ENCODE results near the gene NKX1-2. TPM values are rescaled to one million over a fixed set of nuclear protein-coding genes. Genes with fewer than 3 reads are reported as not detected.

Gene NKX1-2
- total RNA-seq, 1 donor from 2014 or later: not detected

- H3K4me1 Mint-ChIP-seq (ENCODE audit: low read depth): no peaks in the 10 kb centered on the region
- H3K27me3 Mint-ChIP-seq (ENCODE audit: low read depth): no peaks in the 10 kb centered on the region
- no peak overlapping the region for H3K27ac Mint-ChIP-seq (ENCODE audit: unreplicated experiment)
- DNase-seq (ENCODE audit: low spot score): no peak
- no peak for TF ChIP-seq CTCF (IDR thresholded peaks at IDR 0.05)
- peaks cover 7% of the 10 kb centered on the region for H3K36me3 Mint-ChIP-seq (ENCODE audit: low read depth)
- H3K4me3 Mint-ChIP-seq (ENCODE audit: unreplicated experiment): no peak overlapping the region
- peaks cover 4% of the 10 kb centered on the region for H3K9me3 Mint-ChIP-seq (ENCODE audit: low read depth)
These were observed 45.9 kb upstream of the NKX1-2 start for GRCh38 chr10:124495725-124496124.

DNA sequence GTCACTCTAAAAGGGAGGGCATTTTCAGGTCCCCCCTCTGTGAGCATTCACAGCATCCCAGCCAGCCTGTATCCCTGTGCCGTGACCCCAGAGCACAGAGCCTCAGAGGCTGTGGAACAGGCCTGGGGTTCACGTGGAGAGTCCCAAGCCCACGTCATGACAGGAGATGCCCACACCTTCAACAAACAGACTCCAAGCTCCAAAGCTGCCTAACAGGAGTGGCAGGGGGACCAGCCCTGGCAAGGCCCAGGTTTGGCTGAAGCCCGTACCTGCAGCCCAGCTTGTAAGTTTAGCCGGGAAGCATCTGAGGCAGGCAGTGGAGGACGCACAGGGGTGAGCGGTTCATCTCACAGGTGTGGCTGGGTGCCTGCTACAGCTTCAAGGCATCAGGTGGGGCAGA is 45.3 kb upstream of the NKX1-2 start:
- Mint-ChIP-seq H3K27me3 (ENCODE audit: low read depth) (no peaks in the 10 kb centered on the region), H3K27ac (ENCODE audit: unreplicated experiment) (no peak overlapping the region), H3K4me1 (ENCODE audit: low read depth) (no peaks in the 10 kb centered on the region), H3K36me3 (ENCODE audit: low read depth) (peaks cover 3% of the 10 kb centered on the region), H3K9me3 (ENCODE audit: low read depth) (no peaks in the 10 kb centered on the region), H3K4me3 (ENCODE audit: unreplicated experiment) (no peak overlapping the region)
- TF ChIP-seq CTCF (IDR thresholded peaks at IDR 0.05): no peak
- no peak for DNase-seq (ENCODE audit: low spot score)

DNA sequence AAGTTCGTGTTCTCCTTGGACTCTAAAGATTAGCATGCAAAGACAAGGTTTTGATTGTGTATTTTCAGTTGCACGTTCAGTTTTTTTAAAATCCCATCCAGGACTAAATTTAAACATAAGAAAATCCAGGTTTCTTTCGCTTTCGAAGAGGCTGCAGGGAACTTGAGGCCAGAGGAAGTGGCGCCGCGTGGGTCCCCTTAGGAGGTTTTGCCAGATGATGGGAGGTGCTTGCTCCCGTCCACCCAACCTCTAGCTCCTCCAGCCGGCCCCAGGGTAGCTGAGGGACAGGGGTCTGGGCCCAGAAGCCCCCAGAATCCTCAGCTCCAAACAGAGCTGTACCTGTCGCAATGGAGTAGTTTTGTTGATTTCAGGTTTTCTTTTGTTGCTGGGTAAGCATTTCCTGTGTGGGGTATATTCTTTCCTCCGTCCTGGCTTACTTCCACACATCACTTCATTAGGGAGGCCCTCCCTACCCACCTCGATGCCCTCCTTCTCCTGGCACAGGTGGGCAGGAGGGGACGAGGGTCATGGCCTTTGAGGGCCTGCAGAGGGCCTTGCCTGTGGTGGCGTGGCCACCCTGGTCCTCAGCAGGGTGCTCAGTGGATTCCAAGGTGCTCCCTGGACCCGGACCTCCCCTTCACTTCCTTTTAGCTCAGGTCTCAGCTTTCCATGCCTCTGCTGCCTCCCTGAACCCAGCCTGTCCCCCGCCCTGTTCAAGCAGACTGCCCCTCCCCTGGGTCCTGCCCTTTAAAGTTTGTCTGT is 44.4 kb upstream of the NKX1-2 start:
- Mint-ChIP-seq H3K4me3 (ENCODE audit: unreplicated experiment) (no peak overlapping the region), H3K27ac (ENCODE audit: unreplicated experiment) (no peak overlapping the region), H3K9me3 (ENCODE audit: low read depth) (no peaks in the 10 kb centered on the region), H3K4me1 (ENCODE audit: low read depth) (no peaks in the 10 kb centered on the region), H3K27me3 (ENCODE audit: low read depth) (no peaks in the 10 kb centered on the region), H3K36me3 (ENCODE audit: low read depth) (peaks cover 1% of the 10 kb centered on the region)
- no peak for DNase-seq (ENCODE audit: low spot score)
- TF ChIP-seq CTCF (IDR thresholded peaks at IDR 0.05): no peak

DNA sequence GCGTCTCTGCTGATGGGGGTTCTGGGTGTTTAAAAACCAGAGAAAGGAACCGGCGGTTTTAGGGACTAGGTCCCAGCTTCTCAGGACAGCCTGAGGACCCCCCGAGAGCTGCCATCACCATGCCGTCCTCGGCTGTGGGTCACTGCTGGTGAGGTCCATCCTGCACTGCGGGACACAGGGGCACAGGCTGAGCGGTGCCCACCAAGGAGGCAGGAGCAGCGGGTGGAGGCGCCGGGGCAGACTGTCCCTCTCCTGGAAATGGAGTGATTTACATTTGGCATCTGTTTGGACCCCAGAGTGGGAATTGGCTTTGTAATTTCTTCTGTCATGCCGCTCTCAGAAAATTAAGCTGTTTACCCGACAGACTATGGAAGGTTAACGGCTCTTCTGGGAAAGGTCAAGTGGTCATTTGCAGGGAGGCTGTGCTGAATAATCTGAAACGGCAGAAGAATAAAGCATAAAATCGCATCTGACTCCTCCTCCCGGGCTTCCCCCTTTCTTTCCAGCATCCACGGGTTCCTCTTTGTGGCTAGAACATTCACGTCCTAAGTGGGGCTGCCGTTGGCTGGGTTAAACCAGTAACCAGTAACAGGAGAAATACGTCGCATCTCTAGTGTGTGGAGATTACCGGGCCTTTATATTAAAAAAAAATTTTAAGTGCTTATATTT is 43.5 kb upstream of the NKX1-2 start:
- TF ChIP-seq CTCF (IDR thresholded peaks at IDR 0.05): no peak
- H3K9me3 Mint-ChIP-seq (ENCODE audit: low read depth): no peaks in the 10 kb centered on the region
- no peak for DNase-seq (ENCODE audit: low spot score)
- no peaks in the 10 kb centered on the region for H3K27me3 Mint-ChIP-seq (ENCODE audit: low read depth)
- no peak overlapping the region for H3K4me3 Mint-ChIP-seq (ENCODE audit: unreplicated experiment)
- H3K27ac Mint-ChIP-seq (ENCODE audit: unreplicated experiment): no peak overlapping the region
- peaks cover 4% of the 10 kb centered on the region for H3K36me3 Mint-ChIP-seq (ENCODE audit: low read depth)
- H3K4me1 Mint-ChIP-seq (ENCODE audit: low read depth): no peaks in the 10 kb centered on the region

- Mint-ChIP-seq H3K4me3 (ENCODE audit: unreplicated experiment) (no peak overlapping the region), H3K27ac (ENCODE audit: unreplicated experiment) (no peak overlapping the region), H3K9me3 (ENCODE audit: low read depth) (no peaks in the 10 kb centered on the region), H3K36me3 (ENCODE audit: low read depth) (peaks cover 5% of the 10 kb centered on the region), H3K4me1 (ENCODE audit: low read depth) (no peaks in the 10 kb centered on the region), H3K27me3 (ENCODE audit: low read depth) (no peaks in the 10 kb centered on the region)
- no peak for TF ChIP-seq CTCF (IDR thresholded peaks at IDR 0.05)
- no peak for DNase-seq (ENCODE audit: low spot score)
These were observed 42.4 kb upstream of the NKX1-2 start for GRCh38 chr10:124492266-124492665.

All from chondrocyte (in vitro differentiated cells).